ENCODE results near the gene FOXN3. TPM values are rescaled to one million over a fixed set of nuclear protein-coding genes. Genes with fewer than 3 reads are reported as not detected.

FOXN3 gene
- total RNA-seq, 2 donors from 2014 or later = 46.8 to 72.6 TPM

GRCh38 chr14:89288114-89288513 lies 128.9 kb downstream of the FOXN3 start:
- Histone ChIP-seq H3K4me3 (no peak overlapping the region), H3K27me3 (no peaks in the 10 kb centered on the region), H3K36me3 (no peaks in the 10 kb centered on the region), H3K9ac (ENCODE audit: low read depth in 2 of 2, low read length in 2 of 2) (no peak overlapping the region), H3K27ac (no peak overlapping the region), H3K9me3 (no peaks in the 10 kb centered on the region), H3K4me1 (no peaks in the 10 kb centered on the region)
- no peak for DNase-seq
- intact Hi-C loops (cut with DNase I) = no loop called here
- no peak for TF ChIP-seq CTCF (IDR thresholded peaks at IDR 0.05)

DNA sequence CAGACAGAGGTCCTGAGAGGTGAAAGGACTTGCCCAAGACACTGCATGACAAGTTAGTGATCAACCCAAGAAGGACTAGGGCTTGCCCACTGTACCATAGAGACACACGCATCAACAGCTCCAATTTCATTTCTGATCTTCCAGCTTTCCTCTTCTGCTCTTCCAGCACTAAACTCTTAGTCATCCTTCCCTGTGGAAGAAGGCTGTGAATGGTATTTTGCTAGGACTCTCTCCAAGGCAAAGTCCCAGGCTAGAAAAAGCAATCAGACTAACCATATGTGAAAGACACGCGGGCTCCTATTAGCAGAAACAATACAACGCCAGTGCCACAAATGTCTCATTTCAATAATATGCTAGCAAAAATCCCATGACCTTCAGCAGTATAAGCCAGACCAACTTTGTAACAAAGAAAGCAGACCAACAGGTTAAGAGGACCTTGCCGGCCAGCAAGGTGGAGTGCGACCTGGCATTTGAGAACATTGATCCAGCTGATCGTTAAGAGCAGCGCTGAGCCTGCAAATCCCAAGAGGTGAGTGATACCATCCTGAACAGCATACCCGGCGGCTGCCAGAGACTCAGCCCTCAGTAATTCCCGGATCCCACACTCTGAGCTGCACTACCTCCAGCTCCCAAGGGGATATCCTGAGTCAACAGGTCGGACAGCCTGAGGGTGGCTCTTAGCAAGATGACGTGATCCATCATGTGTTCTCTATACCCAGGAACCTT lies 132.5 kb downstream of the FOXN3 start:
- H3K27ac ChIP-seq = no peak overlapping the region
- no peaks in the 10 kb centered on the region for H3K36me3 ChIP-seq
- H3K9me3 ChIP-seq = no peaks in the 10 kb centered on the region
- H3K4me3 ChIP-seq = no peak overlapping the region
- no peaks in the 10 kb centered on the region for H3K4me1 ChIP-seq
- intact Hi-C loops (cut with DNase I) = no loop called here
- no peak for TF ChIP-seq CTCF (IDR thresholded peaks at IDR 0.05)
- no peak overlapping the region for H3K9ac ChIP-seq (ENCODE audit: low read depth in 2 of 2, low read length in 2 of 2)
- no peaks in the 10 kb centered on the region for H3K27me3 ChIP-seq
- DNase-seq = no peak

GRCh38 chr14:89283327-89284060 lies 133.5 kb downstream of the FOXN3 start:
- TF ChIP-seq CTCF (IDR thresholded peaks at IDR 0.05) = no peak
- no peaks in the 10 kb centered on the region for H3K9me3 ChIP-seq
- no peaks in the 10 kb centered on the region for H3K36me3 ChIP-seq
- H3K4me3 ChIP-seq = no peak overlapping the region
- no peak overlapping the region for H3K27ac ChIP-seq
- H3K9ac ChIP-seq (ENCODE audit: low read depth in 2 of 2, low read length in 2 of 2) = no peak overlapping the region
- intact Hi-C loops (cut with DNase I) = no loop called here
- no peaks in the 10 kb centered on the region for H3K27me3 ChIP-seq
- no peaks in the 10 kb centered on the region for H3K4me1 ChIP-seq
- DNase-seq = no peak

GRCh38 chr14:89282191-89282590 lies 134.8 kb downstream of the FOXN3 start:
- no peak overlapping the region for H3K9ac ChIP-seq (ENCODE audit: low read depth in 2 of 2, low read length in 2 of 2)
- H3K4me3 ChIP-seq = no peak overlapping the region
- H3K27me3 ChIP-seq = no peaks in the 10 kb centered on the region
- H3K36me3 ChIP-seq = no peaks in the 10 kb centered on the region
- H3K9me3 ChIP-seq = no peaks in the 10 kb centered on the region
- intact Hi-C loops (cut with DNase I) = no loop called here
- H3K4me1 ChIP-seq = no peaks in the 10 kb centered on the region
- no peak for TF ChIP-seq CTCF (IDR thresholded peaks at IDR 0.05)
- no peak for DNase-seq
- no peak overlapping the region for H3K27ac ChIP-seq

DNA sequence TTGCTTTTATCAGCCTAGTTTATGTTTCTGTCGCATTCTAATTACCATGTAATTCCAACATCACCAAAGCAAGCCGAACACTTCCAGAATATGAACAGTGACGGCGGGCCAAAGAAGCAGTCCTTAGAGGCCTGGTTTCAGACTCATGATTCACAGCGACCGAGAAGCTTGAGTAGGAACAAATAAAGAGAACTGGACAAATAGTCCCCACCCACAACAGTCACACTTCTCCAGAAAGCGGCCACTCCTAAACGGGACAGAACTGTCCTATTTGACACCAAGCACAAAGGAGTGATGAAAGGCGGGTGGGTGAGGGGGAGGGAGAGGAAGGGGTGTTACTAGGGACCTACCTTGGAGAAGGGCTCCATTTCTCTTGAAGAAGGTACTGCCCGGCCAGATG lies 136.4 kb downstream of the FOXN3 start:
- no peak for TF ChIP-seq CTCF (IDR thresholded peaks at IDR 0.05)
- Histone ChIP-seq H3K27me3 (no peaks in the 10 kb centered on the region), H3K9ac (ENCODE audit: low read depth in 2 of 2, low read length in 2 of 2) (no peak overlapping the region), H3K4me3 (no peak overlapping the region), H3K4me1 (no peaks in the 10 kb centered on the region), H3K27ac (no peak overlapping the region), H3K9me3 (no peaks in the 10 kb centered on the region), H3K36me3 (no peaks in the 10 kb centered on the region)
- intact Hi-C loops (cut with DNase I) = no loop called here
- no peak for DNase-seq

All from colonic mucosa (tissue), 4 donors.